Measurements from ENCODE around the gene C1QTNF8. TPM values are rescaled to one million over a fixed set of nuclear protein-coding genes. Genes with fewer than 3 reads are reported as not detected.
A peak's percentile ranks its signal among the peaks of the same experiment; 100 is the strongest.

The C1QTNF8 gene
- polyA plus RNA-seq, 2 of the 4 experiments (the other 2 are of a cell fraction), result not detected

DNA sequence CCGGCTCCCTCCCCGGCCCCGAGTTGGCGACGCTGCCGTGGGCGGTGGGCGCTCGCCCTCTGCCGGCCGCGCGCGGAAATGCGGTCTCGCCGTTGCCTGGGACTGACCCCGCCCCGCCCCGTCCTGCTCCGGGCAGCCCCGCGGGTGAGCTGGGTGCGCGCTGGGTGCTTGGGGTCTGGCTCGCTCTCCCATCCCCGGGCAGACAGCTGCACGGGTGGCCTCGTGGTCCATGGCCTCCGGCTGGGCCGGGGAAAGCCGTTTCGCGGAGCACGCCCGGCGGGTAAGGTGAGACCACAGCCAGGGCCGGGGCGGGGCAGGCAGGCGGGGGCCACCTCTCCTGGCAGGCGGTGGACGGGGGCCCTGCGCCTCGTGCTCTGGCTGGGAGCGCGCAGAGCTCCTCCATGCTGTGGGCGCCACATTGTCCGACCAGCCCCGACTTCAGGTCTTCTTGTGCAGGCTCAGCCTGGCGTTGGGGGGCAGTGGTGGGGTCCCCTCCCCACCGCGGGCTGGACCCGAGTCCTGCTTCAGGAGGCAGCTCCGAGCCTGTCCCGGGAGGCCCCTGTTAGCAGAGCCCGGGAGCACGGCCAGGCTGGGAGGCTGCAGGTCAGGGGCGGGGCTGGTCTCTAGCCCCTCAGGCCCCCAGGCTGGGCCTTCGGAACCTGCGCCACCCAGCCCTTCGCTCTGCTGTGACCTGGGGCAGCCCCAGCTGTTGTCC, 7.0 kb upstream of the C1QTNF8 start:
- ATAC-seq, result peak in 1 of 2 experiments; percentile 64; a peak in 3 of 6 replicates
- Histone ChIP-seq H3K4me1 (peaks cover 19% of the 10 kb centered on the region), H3K4me3 (peak overlapping the region; percentile 28; the same call in 2 of the 3 replicates), H3K27ac (peak overlapping the region; percentile 48 to 74; a peak in 4 of 6 replicates), H3K4me2 (peak overlapping the region; percentile 83), H3K9me3 (no peaks in the 10 kb centered on the region)
- POLR2A ChIA-PET, result interaction anchor here (1.0 kb wide), 1 partner anchor 46 kb away, joined by 6 read pairs; no protein-coding TSS in a partner anchor
- WGBS (ENCODE audit: missing lambda C conversion rate), result 42% methylated on average over 4 of the region's 61 CpGs
- DNase-seq (ENCODE audit: low read depth in 1 of 2, low spot score in 1 of 2), result peak in 1 of 2 experiments; percentile 62
- CTCF ChIA-PET, result interaction anchor here (0.7 to 1.8 kb wide), 32 partner anchors 9 to 517 kb away, joined by 3 to 12 read pairs (median 4); partner anchors contain the start of genes GNG13 and TPSG1
- no peak for FAIRE-seq
- TF ChIP-seq PHF8 (IDR thresholded peaks at IDR 0.05; ENCODE audit: borderline replicate concordance, low read depth) (no peak), SMC3 (IDR thresholded peaks at IDR 0.05) (peak; percentile 94), MAZ (IDR thresholded peaks at IDR 0.05; ENCODE audit: borderline replicate concordance, low read depth, low read length) (0 out of 2 replicates have a peak, but pooled peaks have one; percentile 46), RAD21 (conservative IDR thresholded peaks at IDR 0.05 in 1 of 2, IDR thresholded peaks at IDR 0.05 in 1 of 2) (peak; percentile 78 to 93), KDM5A (IDR thresholded peaks at IDR 0.05) (no peak)
- TF ChIP-seq, protein P1, sequence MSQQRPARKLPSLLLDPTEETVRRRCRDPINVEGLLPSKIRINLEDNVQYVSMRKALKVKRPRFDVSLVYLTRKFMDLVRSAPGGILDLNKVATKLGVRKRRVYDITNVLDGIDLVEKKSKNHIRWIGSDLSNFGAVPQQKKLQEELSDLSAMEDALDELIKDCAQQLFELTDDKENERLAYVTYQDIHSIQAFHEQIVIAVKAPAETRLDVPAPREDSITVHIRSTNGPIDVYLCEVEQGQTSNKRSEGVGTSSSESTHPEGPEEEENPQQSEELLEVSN (IDR thresholded peaks at IDR 0.05; ENCODE audit: borderline replicate concordance, low read depth), result no peak
- TF ChIP-seq, protein P2, sequence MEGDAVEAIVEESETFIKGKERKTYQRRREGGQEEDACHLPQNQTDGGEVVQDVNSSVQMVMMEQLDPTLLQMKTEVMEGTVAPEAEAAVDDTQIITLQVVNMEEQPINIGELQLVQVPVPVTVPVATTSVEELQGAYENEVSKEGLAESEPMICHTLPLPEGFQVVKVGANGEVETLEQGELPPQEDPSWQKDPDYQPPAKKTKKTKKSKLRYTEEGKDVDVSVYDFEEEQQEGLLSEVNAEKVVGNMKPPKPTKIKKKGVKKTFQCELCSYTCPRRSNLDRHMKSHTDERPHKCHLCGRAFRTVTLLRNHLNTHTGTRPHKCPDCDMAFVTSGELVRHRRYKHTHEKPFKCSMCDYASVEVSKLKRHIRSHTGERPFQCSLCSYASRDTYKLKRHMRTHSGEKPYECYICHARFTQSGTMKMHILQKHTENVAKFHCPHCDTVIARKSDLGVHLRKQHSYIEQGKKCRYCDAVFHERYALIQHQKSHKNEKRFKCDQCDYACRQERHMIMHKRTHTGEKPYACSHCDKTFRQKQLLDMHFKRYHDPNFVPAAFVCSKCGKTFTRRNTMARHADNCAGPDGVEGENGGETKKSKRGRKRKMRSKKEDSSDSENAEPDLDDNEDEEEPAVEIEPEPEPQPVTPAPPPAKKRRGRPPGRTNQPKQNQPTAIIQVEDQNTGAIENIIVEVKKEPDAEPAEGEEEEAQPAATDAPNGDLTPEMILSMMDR (IDR thresholded peaks at IDR 0.05), result peak; percentile 53

DNA sequence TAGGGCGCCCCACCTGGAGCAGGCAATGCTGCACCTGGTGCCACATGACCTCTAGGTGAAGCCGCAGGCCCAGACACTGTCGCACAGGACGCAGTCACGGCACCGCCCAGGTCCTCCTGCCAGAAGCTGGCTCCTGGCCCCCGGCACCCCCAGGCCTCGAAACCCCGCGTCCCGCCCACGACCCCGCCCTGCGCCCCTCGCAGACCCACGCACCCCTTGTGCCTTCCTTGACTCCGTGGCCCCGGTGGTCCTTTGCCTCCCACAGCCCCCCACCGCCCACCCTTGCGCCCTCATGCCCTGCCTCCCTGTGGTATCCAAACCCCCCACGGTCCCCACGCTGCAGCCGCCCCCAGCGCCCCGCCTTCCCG, 6.3 kb upstream of the C1QTNF8 start:
- no peaks in the 10 kb centered on the region for H3K9me3 ChIP-seq
- no peak for ATAC-seq
- FAIRE-seq, result no peak
- H3K4me1 ChIP-seq, result peaks cover 19% of the 10 kb centered on the region
- CTCF ChIA-PET, result interaction anchor here (0.8 to 2.0 kb wide), 13 partner anchors 10 to 317 kb away, joined by 3 to 10 read pairs (median 5); no protein-coding TSS in a partner anchor
- H3K27ac ChIP-seq, result no peak overlapping the region
- no peak overlapping the region for H3K4me2 ChIP-seq
- no peak for DNase-seq (ENCODE audit: low read depth in 1 of 2, low spot score in 1 of 2)
- H3K4me3 ChIP-seq, result no peak overlapping the region
- POLR2A ChIA-PET, result interaction anchor here (1.0 kb wide), 1 partner anchor 45 kb away, joined by 6 read pairs; no protein-coding TSS in a partner anchor
- WGBS (ENCODE audit: missing lambda C conversion rate), result 29% methylated on average over 6 of the region's 26 CpGs
- no peak for TF ChIP-seq KDM5A (IDR thresholded peaks at IDR 0.05)
- TF ChIP-seq RFX5 (IDR thresholded peaks at IDR 0.05), result no peak
- TF ChIP-seq ZC3H11A (IDR thresholded peaks at IDR 0.05), result no peak

- Histone ChIP-seq H3K4me1 (peaks cover 19% of the 10 kb centered on the region), H3K4me3 (no peak overlapping the region), H3K9me3 (no peaks in the 10 kb centered on the region), H3K4me2 (peak overlapping the region; percentile 46), H3K27ac (no peak overlapping the region)
- ChIA-PET POLR2A (no interaction called here), CTCF (interaction anchor here (0.8 to 2.0 kb wide), 7 partner anchors 9 to 392 kb away, joined by 3 to 10 read pairs (median 3); no protein-coding TSS in a partner anchor)
- TF ChIP-seq FOXS1 (CRISPR knock-in tag; IDR thresholded peaks at IDR 0.05) (no peak), TP53 (CRISPR knock-in tag; IDR thresholded peaks at IDR 0.05) (no peak), ZSCAN20 (CRISPR knock-in tag; IDR thresholded peaks at IDR 0.05) (no peak), REST (IDR thresholded peaks at IDR 0.05) (no peak), GATA3 (IDR thresholded peaks at IDR 0.05; ENCODE audit: borderline replicate concordance) (no peak), NPAS2 (CRISPR knock-in tag; IDR thresholded peaks at IDR 0.05; ENCODE audit: borderline replicate concordance) (no peak), CEBPB (IDR thresholded peaks at IDR 0.05) (no peak), RNF2 (IDR thresholded peaks at IDR 0.05; ENCODE audit: borderline replicate concordance, low read depth) (no peak), KDM1A (IDR thresholded peaks at IDR 0.05; ENCODE audit: low read depth) (no peak), MAZ (IDR thresholded peaks at IDR 0.05; ENCODE audit: borderline replicate concordance, low read depth, low read length) (no peak), FOSB (CRISPR knock-in tag; IDR thresholded peaks at IDR 0.05) (no peak), ZNF302 (CRISPR knock-in tag; IDR thresholded peaks at IDR 0.05) (no peak), JUNB (IDR thresholded peaks at IDR 0.05) (no peak)
- TF ChIP-seq, protein P3, sequence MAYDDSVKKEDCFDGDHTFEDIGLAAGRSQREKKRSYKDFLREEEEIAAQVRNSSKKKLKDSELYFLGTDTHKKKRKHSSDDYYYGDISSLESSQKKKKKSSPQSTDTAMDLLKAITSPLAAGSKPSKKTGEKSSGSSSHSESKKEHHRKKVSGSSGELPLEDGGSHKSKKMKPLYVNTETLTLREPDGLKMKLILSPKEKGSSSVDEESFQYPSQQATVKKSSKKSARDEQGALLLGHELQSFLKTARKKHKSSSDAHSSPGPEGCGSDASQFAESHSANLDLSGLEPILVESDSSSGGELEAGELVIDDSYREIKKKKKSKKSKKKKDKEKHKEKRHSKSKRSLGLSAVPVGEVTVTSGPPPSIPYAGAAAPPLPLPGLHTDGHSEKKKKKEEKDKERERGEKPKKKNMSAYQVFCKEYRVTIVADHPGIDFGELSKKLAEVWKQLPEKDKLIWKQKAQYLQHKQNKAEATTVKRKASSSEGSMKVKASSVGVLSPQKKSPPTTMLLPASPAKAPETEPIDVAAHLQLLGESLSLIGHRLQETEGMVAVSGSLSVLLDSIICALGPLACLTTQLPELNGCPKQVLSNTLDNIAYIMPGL (CRISPR knock-in tag; IDR thresholded peaks at IDR 0.05; ENCODE audit: borderline replicate concordance), result no peak
- peak in 1 of 2 experiments; percentile 13; a peak in 3 of 6 replicates for ATAC-seq
- 22% methylated on average over 7 of the region's 25 CpGs for WGBS (ENCODE audit: missing lambda C conversion rate)
- no peak for FAIRE-seq
- no peak for DNase-seq (ENCODE audit: low read depth in 1 of 2, low spot score in 1 of 2)
These were observed 5.7 kb upstream of the C1QTNF8 start for GRCh38 chr16:1101573-1102332.

All from A549 (cell line).